Urothelium cell line (cell line): ENCODE results near the gene DOCK1.

Experiments
- DNase-seq: peaks from one replicate; pipeline ENCODE4 v3.0.0; 2011; ENCODE audit warnings: low spot score, mixed read lengths
- FAIRE-seq: peaks from 2 replicates; lab custom pipeline; 2011; peaks lifted over from hg19 to GRCh38; lab: Jason Lieb, UNC

DOCK1 gene

GRCh38 chr10:127372361-127372760 lies 467.1 kb downstream of the DOCK1 start:
- FAIRE-seq: no peak
- DNase-seq: no peak

DNA sequence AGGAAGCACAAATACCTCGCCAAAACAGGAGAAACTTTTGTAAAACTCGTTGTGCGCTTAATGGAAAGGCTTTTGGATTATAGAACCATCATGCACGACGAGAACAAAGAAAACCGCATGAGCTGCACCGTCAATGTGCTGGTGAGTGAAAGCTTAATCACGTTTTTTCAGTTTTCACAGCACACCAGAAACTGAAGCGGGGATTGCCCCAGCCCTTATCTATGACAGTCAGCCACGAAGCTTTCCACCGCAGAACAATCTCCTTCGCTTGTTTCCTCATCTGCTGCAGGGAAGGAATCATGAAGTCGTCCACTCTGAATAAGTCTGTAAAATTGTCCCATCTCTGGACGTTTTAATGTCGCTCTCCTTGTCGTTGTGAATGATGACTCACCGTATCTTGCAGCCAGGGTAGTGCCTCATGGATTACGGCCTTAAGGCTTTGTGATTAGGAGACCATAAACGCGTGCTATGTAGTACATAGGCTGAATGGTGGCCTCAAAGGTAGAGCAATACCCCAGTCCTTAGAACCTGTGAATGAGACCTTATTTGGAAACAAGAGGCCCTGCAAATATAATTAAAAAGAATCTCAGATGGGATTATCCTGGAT lies 468.9 kb downstream of the DOCK1 start:
- no peak for DNase-seq
- no peak for FAIRE-seq

GRCh38 chr10:127374901-127375300 lies 469.7 kb downstream of the DOCK1 start:
- DNase-seq: no peak
- no peak for FAIRE-seq

- DNase-seq: no peak
- no peak for FAIRE-seq
Observed at GRCh38 chr10:127375461-127375860, 470.2 kb downstream of the DOCK1 start.

DNA sequence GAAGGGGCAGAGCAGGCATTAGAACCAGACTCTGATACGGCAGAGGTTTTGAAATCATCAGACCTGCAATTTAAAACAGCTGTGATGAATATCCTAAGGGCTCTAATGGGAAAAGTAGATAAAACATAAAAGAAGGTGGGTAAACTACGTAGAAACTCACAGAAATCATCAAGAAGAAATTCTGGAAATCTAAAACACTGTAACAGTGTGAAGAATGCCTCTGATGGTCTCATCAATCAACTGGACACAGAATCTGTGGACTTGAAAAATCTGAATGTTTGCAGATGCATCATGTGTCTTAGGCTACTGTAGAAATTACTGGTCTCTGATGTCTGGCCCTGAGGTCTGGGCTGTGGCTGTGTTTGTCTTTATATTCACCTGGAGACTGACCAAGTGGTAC lies 470.8 kb downstream of the DOCK1 start:
- DNase-seq: no peak
- no peak for FAIRE-seq

DNA sequence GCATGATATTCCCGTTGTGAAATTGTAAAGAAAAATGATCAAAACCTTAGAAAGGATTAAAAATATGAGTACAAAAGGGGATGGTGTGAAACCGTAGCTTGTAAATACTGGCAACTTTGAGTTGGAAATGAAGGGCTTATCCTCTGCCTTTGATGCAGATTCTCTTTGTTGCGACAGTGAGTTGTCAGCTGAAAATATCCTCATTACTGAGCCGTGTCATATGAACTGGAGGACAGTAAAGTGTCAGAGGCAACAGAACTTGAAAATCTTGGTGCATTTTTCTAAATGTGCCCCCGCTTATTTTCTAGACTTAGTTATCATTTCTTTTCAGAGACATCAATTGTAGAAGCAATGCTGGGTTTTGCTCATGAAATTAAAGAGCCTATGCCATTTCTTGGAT lies 473.4 kb downstream of the DOCK1 start:
- no peak for DNase-seq

GRCh38 chr10:127384532-127384931 lies 479.3 kb downstream of the DOCK1 start:
- no peak for DNase-seq
- FAIRE-seq: no peak

More for the DNA sequence above, 473.4 kb downstream of the DOCK1 start:
- no peak for FAIRE-seq

DNA sequence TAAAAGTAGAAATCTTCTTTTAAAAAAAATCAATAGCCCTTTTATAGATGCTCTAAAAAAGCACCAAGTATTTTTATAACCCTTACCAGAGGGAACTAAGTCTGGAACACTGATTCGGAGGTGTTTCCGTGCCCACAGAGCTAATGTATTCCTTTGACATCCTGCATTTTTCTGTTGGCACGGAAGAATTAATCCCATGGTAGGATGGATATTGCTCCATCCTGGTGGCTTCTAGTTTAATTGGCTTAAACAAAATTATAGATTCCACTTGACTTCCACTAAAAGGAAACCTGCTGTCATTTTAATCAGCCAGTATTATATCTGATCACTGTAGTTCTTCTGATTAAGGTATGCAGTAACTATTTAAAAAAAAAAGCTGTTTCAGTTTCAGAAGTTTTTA lies 479.8 kb downstream of the DOCK1 start:
- no peak for FAIRE-seq
- no peak for DNase-seq

DNA sequence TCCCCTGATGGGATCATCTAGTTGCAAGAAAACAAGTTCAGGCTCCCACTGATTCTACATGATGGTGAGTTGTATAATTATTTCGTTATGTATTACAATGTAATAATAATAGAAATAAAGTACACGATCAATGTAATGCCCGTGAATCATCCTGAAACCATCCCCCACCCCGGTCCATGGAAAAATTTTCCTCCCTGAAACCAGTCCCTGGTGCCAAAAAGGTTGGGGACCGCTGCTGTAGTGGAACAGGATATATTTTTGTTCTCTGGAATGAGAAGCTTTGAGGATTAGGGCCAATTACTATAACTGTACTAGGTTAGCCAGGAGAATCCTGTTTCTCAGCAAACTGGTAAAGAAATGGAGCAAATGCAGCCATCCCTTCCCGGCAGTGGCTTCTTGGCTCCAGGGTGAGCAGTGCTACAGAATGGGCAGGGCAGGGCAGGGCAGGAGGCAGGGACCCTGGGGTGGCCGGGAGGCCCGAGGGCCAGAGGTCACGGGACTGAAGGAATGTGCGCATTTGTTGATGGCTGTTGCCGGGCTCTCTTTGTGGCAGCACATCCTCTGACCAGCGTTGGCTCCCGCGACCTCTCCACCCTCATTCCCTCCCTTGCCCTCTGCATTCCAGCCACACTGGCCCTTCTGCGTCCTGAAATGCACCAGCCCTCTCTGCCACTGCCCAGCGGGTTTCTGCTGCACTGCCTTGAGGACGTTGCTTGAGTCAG lies 481.5 kb downstream of the DOCK1 start:
- no peak for FAIRE-seq

GRCh38 chr10:127391875-127392274 lies 486.6 kb downstream of the DOCK1 start:
- FAIRE-seq: no peak
- no peak for DNase-seq

More for the DNA sequence above, 481.5 kb downstream of the DOCK1 start:
- DNase-seq: no peak

DNA sequence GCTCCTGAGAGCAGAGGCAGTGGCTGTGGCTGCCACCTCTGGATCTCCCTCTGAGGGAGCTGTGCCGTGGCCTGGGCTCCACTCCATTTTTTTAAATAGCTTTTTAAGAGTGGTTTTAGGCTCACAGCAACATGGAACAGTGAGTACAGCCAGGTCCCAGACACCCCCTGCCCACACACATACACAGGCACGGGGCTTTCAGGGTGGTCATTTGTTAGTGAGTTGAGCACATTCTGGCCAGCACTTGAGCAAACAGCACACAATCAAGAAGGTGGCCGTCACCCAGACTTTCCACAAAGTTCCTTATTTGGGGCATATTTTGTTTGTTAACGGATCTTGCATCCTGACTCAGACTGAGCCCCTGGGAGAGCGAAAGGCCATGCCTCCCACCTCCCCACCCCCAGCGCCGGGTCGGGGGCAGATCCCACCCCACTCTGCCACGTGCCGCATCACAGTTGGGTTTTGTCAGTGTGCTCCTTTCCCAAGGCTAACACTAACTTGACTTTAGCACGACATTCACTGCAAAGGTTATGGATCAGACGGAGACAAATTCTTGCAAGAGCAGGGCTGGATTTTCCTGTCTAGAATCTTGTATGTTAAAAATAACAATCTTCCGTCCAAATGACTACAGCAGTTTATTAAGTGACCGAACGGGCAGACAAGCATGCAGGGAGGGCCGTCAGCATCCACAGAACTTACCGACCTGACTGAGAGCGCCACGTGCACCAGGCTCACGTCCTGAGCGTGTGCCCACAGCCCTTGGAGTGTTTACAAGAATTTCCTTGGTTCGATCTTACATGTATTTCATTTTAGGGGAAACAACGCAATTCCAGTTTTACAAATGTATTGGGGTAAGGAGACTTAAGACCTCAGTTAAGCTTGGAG lies 487.4 kb downstream of the DOCK1 start:
- FAIRE-seq: no peak
- no peak for DNase-seq

- peak; percentile 33 for DNase-seq
- no peak for FAIRE-seq
Observed at GRCh38 chr10:127398140-127398970, 493.1 kb downstream of the DOCK1 start.

DNA sequence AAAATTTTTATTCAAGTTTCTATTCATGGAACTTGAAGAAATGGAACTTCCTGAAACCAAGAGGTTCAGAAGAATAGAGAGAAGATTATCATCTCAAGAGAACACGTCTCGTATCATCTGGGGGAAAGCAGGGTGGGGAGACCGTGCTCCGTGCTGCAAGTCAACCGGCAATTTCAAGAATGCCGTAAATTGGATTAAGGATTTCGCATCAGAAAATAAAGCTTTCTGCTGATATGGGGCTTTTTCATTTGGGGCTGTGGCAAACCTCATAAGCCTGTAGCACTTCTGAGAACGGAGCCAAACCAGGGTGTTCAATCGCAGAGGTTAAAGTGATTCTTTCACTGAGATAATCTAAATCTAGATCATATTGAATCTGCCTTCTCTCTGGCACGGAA lies 493.7 kb downstream of the DOCK1 start:
- no peak for DNase-seq
- FAIRE-seq: no peak

DNA sequence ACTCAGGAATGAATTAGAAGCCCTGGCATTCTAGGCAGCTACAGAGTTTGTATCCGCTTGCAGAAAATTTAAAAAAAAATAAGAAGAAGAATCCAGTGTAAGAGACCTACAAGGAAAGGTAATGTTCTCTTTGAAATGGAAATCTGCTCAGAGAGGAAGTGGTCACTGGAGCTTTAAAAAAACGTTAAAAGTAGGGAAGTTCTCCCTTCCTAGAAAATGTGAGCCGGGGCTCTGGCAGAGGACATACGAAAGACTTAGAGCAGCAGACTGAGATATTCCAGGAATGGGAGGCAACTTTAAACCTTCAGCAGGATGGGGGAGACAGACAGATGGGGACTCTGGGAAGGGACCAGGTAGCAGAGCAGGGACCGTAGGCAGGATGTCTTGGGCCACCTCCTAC lies 494.4 kb downstream of the DOCK1 start:
- DNase-seq (no peak), FAIRE-seq (no peak)

- FAIRE-seq (no peak), DNase-seq (no peak)
Observed at GRCh38 chr10:127400216-127400615, 495.0 kb downstream of the DOCK1 start.

- DNase-seq (no peak), FAIRE-seq (no peak)
Observed at GRCh38 chr10:127402596-127403409, 497.6 kb downstream of the DOCK1 start.

- FAIRE-seq (no peak), DNase-seq (no peak)
Observed at GRCh38 chr10:127405221-127405620, 500.0 kb downstream of the DOCK1 start.

- FAIRE-seq: no peak
- DNase-seq: no peak
Observed at GRCh38 chr10:127406018-127406550, 500.9 kb downstream of the DOCK1 start.

DNA sequence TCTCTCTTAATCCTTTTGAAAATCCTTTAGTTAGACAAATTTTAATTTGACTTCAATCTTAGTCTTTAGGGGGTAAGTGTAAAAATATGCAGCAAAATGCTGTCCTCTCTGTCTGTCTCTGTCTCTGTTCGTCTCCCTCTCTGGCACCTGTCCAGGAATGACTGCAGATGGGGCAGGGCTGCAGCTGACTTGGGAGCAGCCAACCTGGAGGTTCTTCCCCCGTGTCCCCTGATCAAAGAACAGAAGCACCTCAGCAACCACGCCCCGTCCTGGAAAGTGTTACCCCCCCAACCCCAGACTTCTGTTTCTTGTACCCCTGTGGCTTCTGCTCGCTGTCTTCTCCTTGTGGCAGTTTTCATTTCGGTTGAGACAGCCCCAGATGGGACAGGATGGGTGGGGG lies 502.3 kb downstream of the DOCK1 start:
- no peak for FAIRE-seq
- DNase-seq: no peak
